Skeletal muscle satellite cell (primary cell): Measurements from ENCODE around the gene FAM193A.
"Not testable (repeated sequence)": the region's sequence is repeated elsewhere in the genome, so short reads cannot be mapped to it uniquely, and the experiment has no call there.

Experiments
- H3K27me3 ChIP-seq: 2 replicates; pipeline ENCODE4 v1.7.0; 2013; ENCODE audit warnings: low read length; ENCODE audit not compliant: control insufficient read depth, insufficient read depth
- H3K36me3 ChIP-seq: 2 replicates; pipeline ENCODE4 v1.7.0; 2013; ENCODE audit warnings: mild to moderate bottlenecking, control low read depth, low read length; ENCODE audit not compliant: insufficient read depth
- H3K4me1 ChIP-seq: 2 replicates; pipeline ENCODE4 v1.7.0; 2013; ENCODE audit warnings: low read length; ENCODE audit not compliant: control insufficient read depth, insufficient read depth
- H3K4me2 ChIP-seq: 2 replicates; pipeline ENCODE4 v1.7.0; 2013; ENCODE audit warnings: mild to moderate bottlenecking, low read length
- H3K4me3 ChIP-seq: 2 replicates; pipeline ENCODE4 v1.7.0; 2013; ENCODE audit warnings: low read length
- H3K9ac ChIP-seq: 2 replicates; pipeline ENCODE4 v1.7.0; 2013; ENCODE audit warnings: mild to moderate bottlenecking, low read depth, low read length, moderate library complexity
- H3K9me3 ChIP-seq: replicated peaks from 2 replicates; pipeline ENCODE4 v1.7.0; 2013; ENCODE audit warnings: mild to moderate bottlenecking, control low read depth, low read length

The FAM193A gene

GRCh38 chr4:2583092-2583491 is 46.6 kb downstream of the FAM193A start:
- H3K4me1 ChIP-seq, result peaks cover 14% of the 10 kb centered on the region
- H3K27me3 ChIP-seq, result no peaks in the 10 kb centered on the region
- H3K4me3 ChIP-seq, result no peak overlapping the region

GRCh38 chr4:2583517-2583916 is 47.1 kb downstream of the FAM193A start:
- peaks cover 8% of the 10 kb centered on the region for H3K36me3 ChIP-seq
- no peak overlapping the region for H3K4me3 ChIP-seq
- H3K4me2 ChIP-seq, result peak overlapping the region; percentile 12
- H3K9ac ChIP-seq, result no peak overlapping the region
- no peaks in the 10 kb centered on the region for H3K27me3 ChIP-seq
- H3K4me1 ChIP-seq, result peaks cover 14% of the 10 kb centered on the region
- H3K9me3 ChIP-seq, result no peaks in the 10 kb centered on the region

More at GRCh38 chr4:2583092-2583491, 46.6 kb downstream of the FAM193A start:
- H3K36me3 ChIP-seq, result peaks cover 8% of the 10 kb centered on the region
- no peaks in the 10 kb centered on the region for H3K9me3 ChIP-seq
- H3K9ac ChIP-seq, result no peak overlapping the region
- H3K4me2 ChIP-seq, result peak overlapping the region; percentile 12

GRCh38 chr4:2586502-2586901 is 50.1 kb downstream of the FAM193A start:
- peaks cover 18% of the 10 kb centered on the region for H3K4me1 ChIP-seq
- no peak overlapping the region for H3K4me2 ChIP-seq
- no peaks in the 10 kb centered on the region for H3K9me3 ChIP-seq
- no peak overlapping the region for H3K4me3 ChIP-seq
- H3K27me3 ChIP-seq, result no peaks in the 10 kb centered on the region
- no peaks in the 10 kb centered on the region for H3K36me3 ChIP-seq
- H3K9ac ChIP-seq, result no peak overlapping the region

GRCh38 chr4:2587213-2587823 is 50.9 kb downstream of the FAM193A start:
- peaks cover 18% of the 10 kb centered on the region for H3K4me1 ChIP-seq
- no peak overlapping the region for H3K4me3 ChIP-seq
- no peak overlapping the region for H3K9ac ChIP-seq

GRCh38 chr4:2588259-2588658 is 51.8 kb downstream of the FAM193A start:
- Histone ChIP-seq H3K9me3 (no peaks in the 10 kb centered on the region), H3K9ac (no peak overlapping the region), H3K27me3 (no peaks in the 10 kb centered on the region), H3K4me3 (no peak overlapping the region), H3K4me1 (peaks cover 14% of the 10 kb centered on the region), H3K4me2 (no peak overlapping the region), H3K36me3 (no peaks in the 10 kb centered on the region)

More at GRCh38 chr4:2587213-2587823, 50.9 kb downstream of the FAM193A start:
- H3K9me3 ChIP-seq, result no peaks in the 10 kb centered on the region
- no peaks in the 10 kb centered on the region for H3K36me3 ChIP-seq
- H3K27me3 ChIP-seq, result no peaks in the 10 kb centered on the region
- no peak overlapping the region for H3K4me2 ChIP-seq

- Histone ChIP-seq H3K4me1 (peaks cover 15% of the 10 kb centered on the region), H3K9ac (no peak overlapping the region), H3K36me3 (no peaks in the 10 kb centered on the region), H3K4me2 (no peak overlapping the region), H3K9me3 (no peaks in the 10 kb centered on the region), H3K27me3 (no peaks in the 10 kb centered on the region), H3K4me3 (no peak overlapping the region)
Measured at GRCh38 chr4:2591189-2591588, 54.7 kb downstream of the FAM193A start.

GRCh38 chr4:2592014-2592413 is 55.6 kb downstream of the FAM193A start:
- not testable (repeated sequence) for H3K27me3 ChIP-seq, H3K9ac ChIP-seq, H3K9me3 ChIP-seq, H3K36me3 ChIP-seq, H3K4me2 ChIP-seq, H3K4me3 ChIP-seq
- peaks cover 19% of the 10 kb centered on the region for H3K4me1 ChIP-seq

GRCh38 chr4:2592572-2592971 is 56.1 kb downstream of the FAM193A start:
- H3K4me1 ChIP-seq, result peaks cover 20% of the 10 kb centered on the region
- no peaks in the 10 kb centered on the region for H3K9me3 ChIP-seq
- H3K36me3 ChIP-seq, result no peaks in the 10 kb centered on the region
- no peak overlapping the region for H3K9ac ChIP-seq
- H3K4me2 ChIP-seq, result no peak overlapping the region
- no peak overlapping the region for H3K4me3 ChIP-seq
- no peaks in the 10 kb centered on the region for H3K27me3 ChIP-seq

GRCh38 chr4:2593003-2593402 is 56.6 kb downstream of the FAM193A start:
- Histone ChIP-seq H3K4me1 (peaks cover 22% of the 10 kb centered on the region), H3K9me3 (no peaks in the 10 kb centered on the region), H3K9ac (no peak overlapping the region), H3K27me3 (no peaks in the 10 kb centered on the region), H3K4me3 (no peak overlapping the region), H3K36me3 (no peaks in the 10 kb centered on the region), H3K4me2 (no peak overlapping the region)

- Histone ChIP-seq H3K36me3 (peaks cover 6% of the 10 kb centered on the region), H3K4me3 (no peak overlapping the region), H3K4me2 (no peak overlapping the region), H3K27me3 (no peaks in the 10 kb centered on the region), H3K9me3 (no peaks in the 10 kb centered on the region), H3K9ac (no peak overlapping the region), H3K4me1 (peaks cover 22% of the 10 kb centered on the region)
Measured at GRCh38 chr4:2595436-2595835, 59.0 kb downstream of the FAM193A start.

GRCh38 chr4:2595952-2596552 is 59.6 kb downstream of the FAM193A start:
- Histone ChIP-seq H3K4me1 (peaks cover 22% of the 10 kb centered on the region), H3K27me3 (no peaks in the 10 kb centered on the region), H3K9me3 (no peaks in the 10 kb centered on the region), H3K9ac (no peak overlapping the region), H3K4me2 (no peak overlapping the region), H3K36me3 (peaks cover 7% of the 10 kb centered on the region), H3K4me3 (no peak overlapping the region)

GRCh38 chr4:2596611-2597010 is 60.2 kb downstream of the FAM193A start:
- H3K4me3 ChIP-seq, result no peak overlapping the region
- no peak overlapping the region for H3K9ac ChIP-seq
- H3K4me2 ChIP-seq, result no peak overlapping the region
- peaks cover 7% of the 10 kb centered on the region for H3K36me3 ChIP-seq
- no peaks in the 10 kb centered on the region for H3K27me3 ChIP-seq
- H3K4me1 ChIP-seq, result peaks cover 18% of the 10 kb centered on the region
- no peaks in the 10 kb centered on the region for H3K9me3 ChIP-seq
